K562 (cell line): ENCODE measurements around the gene DCST1. TPM values are rescaled to one million over a fixed set of nuclear protein-coding genes. Genes with fewer than 3 reads are reported as not detected.
A peak's percentile ranks its signal among the peaks of the same experiment; 100 is the strongest.

Experiments
- CXXC5 ChIP-seq: fragments of 250-450 bp; sonication (Bioruptor Pico); IDR thresholded peaks from 2 replicates; pipeline ENCODE4 v1.8.0; 2022; ENCODE audit warnings: inconsistent platforms, mild to moderate bottlenecking, moderate library complexity
- GATAD2B ChIP-seq: fragments of 450-650 bp; IDR thresholded peaks from 2 replicates; pipeline ENCODE4 v1.6.1; 2017; ENCODE audit warnings: mild to moderate bottlenecking, borderline replicate concordance
- MAFK ChIP-seq: IDR thresholded peaks from 2 replicates; pipeline ENCODE4 v1.6.1; 2011; ENCODE audit warnings: low read length, improper control_type of control experiment
- MCM2 ChIP-seq: fragments of 450-650 bp; IDR thresholded peaks from 2 replicates; pipeline ENCODE4 v1.6.1; 2017; ENCODE audit warnings: low read depth, mild to moderate bottlenecking
- MED1 ChIP-seq: sonication (generic); formaldehyde crosslinking; IDR thresholded peaks from 2 replicates; pipeline ENCODE4 v1.8.1; 2023; ENCODE audit warnings: missing genetic modification reagents, borderline replicate concordance
- MYC ChIP-seq, 2 experiments: fragments of 250-450 bp in 1 of 2; sonication (Bioruptor Pico) in 1 of 2; IDR thresholded peaks; 2 replicates each; pipeline versions ENCODE4 v1.5.1 to v1.6.1; 2012 to 2021; ENCODE audit warnings: low read depth in 2 of 2, borderline replicate concordance in 1 of 2, improper control_type of control experiment in 1 of 2, low read length in 1 of 2, mild to moderate bottlenecking in 1 of 2, moderate library complexity in 1 of 2
- PHTF2 ChIP-seq: fragments of 250-450 bp; sonication (Bioruptor Pico); IDR thresholded peaks from 2 replicates; pipeline ENCODE4 v1.5.0; 2021; ENCODE audit warnings: mild to moderate bottlenecking
- RB1 ChIP-seq: fragments of 450-650 bp; IDR thresholded peaks from 2 replicates; pipeline ENCODE4 v1.6.1; 2017; ENCODE audit warnings: low read depth, mild to moderate bottlenecking
- RBM15 ChIP-seq: fragments of 200-400 bp; formaldehyde crosslinking; IDR thresholded peaks from 2 replicates; pipeline ENCODE4 v1.6.1; 2018; ENCODE audit warnings: mild to moderate bottlenecking, low read length, moderate library complexity; ENCODE audit not compliant: insufficient read depth
- TAF15 ChIP-seq: fragments of 200-400 bp; formaldehyde crosslinking; IDR thresholded peaks from 2 replicates; pipeline ENCODE4 v1.6.1; 2017; ENCODE audit warnings: mild to moderate bottlenecking, low read depth, low read length, moderate library complexity
- TEAD1 ChIP-seq, 2 experiments: fragments of 450-650 bp in 1 of 2; sonication (generic) in 1 of 2; formaldehyde crosslinking; IDR thresholded peaks; 2 replicates each; pipeline versions ENCODE4 v1.4.0 to v1.8.0; 2020 to 2022; ENCODE audit warnings: mild to moderate bottlenecking in 2 of 2, missing genetic modification reagents in 1 of 2
- ZBTB7A ChIP-seq: IDR thresholded peaks from 2 replicates; pipeline ENCODE4 v1.6.1; 2011; ENCODE audit warnings: low read depth, mild to moderate bottlenecking, low read length, moderate library complexity, borderline replicate concordance; ENCODE audit not compliant: control insufficient read depth
- ZNF212 ChIP-seq: fragments of 450-650 bp; formaldehyde crosslinking; IDR thresholded peaks from 2 replicates; pipeline ENCODE4 v1.4.0; 2020; ENCODE audit warnings: mild to moderate bottlenecking
- ZNF830 ChIP-seq: fragments of 250-450 bp; sonication (Bioruptor Pico); IDR thresholded peaks from 2 replicates; pipeline ENCODE4 v1.5.0; 2021; ENCODE audit warnings: mild to moderate bottlenecking
- polyA plus RNA-seq, 8 experiments: library from polyadenylated mRNA; depleted of rRNA in 4 of 8; stranded (reverse) in 5 of 8; unstranded in 3 of 8; fragments of >200 nt; fragmentation: Nextera tagmentation in 2 of 8; fragmentation: Illumina TruSeq in 1 of 8; extraction: Ambion mirVana in 2 of 8; extraction: Trizol in 1 of 8; gene quantifications; 2 replicates each; pipeline versions ENCODE4 v1.2.1 to v1.2.3, GENCODE V29; 2011 to 2014; ENCODE audit warnings: inconsistent platforms in 1 of 8, missing spikeins in 1 of 8
- total RNA-seq, 7 experiments: library from RNA; depleted of rRNA in 6 of 7; stranded (reverse); fragments of >200 nt in 6 of 7; fragmentation: Illumina TruSeq in 2 of 7; extraction: Trizol in 2 of 7; gene quantifications; 2 replicates each; pipeline versions ENCODE4 v1.2.1 to v1.2.3, GENCODE V29; 2011 to 2021; ENCODE audit warnings: low replicate concordance in 1 of 7
- TF ChIP-seq, protein P1 (sequence below): sonication (generic); formaldehyde crosslinking; IDR thresholded peaks from 2 replicates; pipeline ENCODE4 v1.9.0; 2022; ENCODE audit warnings: mild to moderate bottlenecking, missing genetic modification reagents
- TF ChIP-seq, protein P2 (sequence below): fragments of 200-800 bp; sonication (Bioruptor generic); IDR thresholded peaks from 2 replicates; pipeline ENCODE4 v1.6.1; 2017; ENCODE audit warnings: missing genetic modification characterization, missing compliant biosample characterization
- TF ChIP-seq, protein P3 (sequence below): fragments of 450-650 bp; IDR thresholded peaks from 2 replicates; pipeline ENCODE4 v1.7.1; 2018; ENCODE audit warnings: mild to moderate bottlenecking, low read depth; ENCODE audit not compliant: partially characterized antibody
- TF ChIP-seq, protein P4 (sequence below), 2 experiments: IDR thresholded peaks; 2 replicates each; pipeline ENCODE4 v1.6.1; 2011; ENCODE audit warnings: borderline replicate concordance in 1 of 2, control low read depth in 1 of 2, low read depth in 1 of 2, low read length in 1 of 2, mild to moderate bottlenecking in 1 of 2, mixed read lengths in 1 of 2, moderate library complexity in 1 of 2; ENCODE audit not compliant: insufficient read depth in 1 of 2, insufficient read length in 1 of 2, poor library complexity in 1 of 2, severe bottlenecking in 1 of 2; ENCODE audit errors: extremely low read depth in 1 of 2
- TF ChIP-seq, protein P5 (sequence below): fragments of 250-450 bp; sonication (Bioruptor Pico); IDR thresholded peaks from 2 replicates; pipeline ENCODE4 v1.8.0; 2021; ENCODE audit warnings: moderate library complexity, mild to moderate bottlenecking, inconsistent platforms

DCST1 gene
- total and polyA plus RNA-seq, 9 of the 15 experiments (the other 6 are each of a cell fraction or from before 2014, with no cell fraction given) = not detected

DNA sequence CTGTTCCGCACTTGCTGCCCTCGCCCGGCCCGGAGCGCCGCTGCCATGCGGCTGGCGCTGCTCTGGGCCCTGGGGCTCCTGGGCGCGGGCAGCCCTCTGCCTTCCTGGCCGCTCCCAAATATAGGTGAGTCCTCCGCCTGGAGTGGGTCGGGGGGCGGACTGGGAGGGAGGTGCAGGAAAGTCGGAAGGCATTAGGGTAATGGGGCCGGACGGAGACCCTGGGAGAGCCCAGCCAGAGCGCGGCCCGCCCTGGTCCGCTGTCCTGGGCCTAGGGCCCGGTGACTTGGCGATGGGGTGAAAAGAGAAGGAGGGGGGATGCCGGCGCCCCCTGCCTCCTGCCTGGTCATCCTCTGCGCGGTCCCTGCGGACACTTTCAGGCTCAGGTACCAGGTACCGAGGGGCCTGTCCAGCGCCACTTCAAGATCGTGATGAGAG lies 17.7 kb downstream of the DCST1 start (continued):
- TF ChIP-seq, protein P1, sequence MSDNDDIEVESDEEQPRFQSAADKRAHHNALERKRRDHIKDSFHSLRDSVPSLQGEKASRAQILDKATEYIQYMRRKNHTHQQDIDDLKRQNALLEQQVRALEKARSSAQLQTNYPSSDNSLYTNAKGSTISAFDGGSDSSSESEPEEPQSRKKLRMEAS (CRISPR knock-in tag) = peak; percentile 45; the same call in 1 of the 2 replicates
- TF ChIP-seq ZNF212 (CRISPR knock-in tag) (no peak), MYC (IDR thresholded peaks at IDR 0.05; ENCODE audit: low read depth, low read length) (peak; percentile 62), MYC (CRISPR knock-in tag; IDR thresholded peaks at IDR 0.05; ENCODE audit: borderline replicate concordance, low read depth) (no peak), TEAD1 (CRISPR knock-in tag; IDR thresholded peaks at IDR 0.05) (0 out of 4 replicates have a peak, but pooled peaks of 1 of the 2 experiments have one; percentile 49), MED1 (0 out of 2 replicates have a peak, but pooled peaks have one; percentile 21), GATAD2B (0 out of 2 replicates have a peak, but pooled peaks have one; percentile 43), PHTF2 (no peak), TAF15 (no peak), CXXC5 (CRISPR knock-in tag) (peak; percentile 17; the same call in 1 of the 2 replicates), ZBTB7A (0 out of 2 replicates have a peak, but pooled peaks have one; percentile 49), RB1 (0 out of 2 replicates have a peak, but pooled peaks have one; percentile 4), RBM15 (no peak), MAFK (no peak), MCM2 (no peak), ZNF830 (CRISPR knock-in tag) (no peak)
- TF ChIP-seq, protein P2, sequence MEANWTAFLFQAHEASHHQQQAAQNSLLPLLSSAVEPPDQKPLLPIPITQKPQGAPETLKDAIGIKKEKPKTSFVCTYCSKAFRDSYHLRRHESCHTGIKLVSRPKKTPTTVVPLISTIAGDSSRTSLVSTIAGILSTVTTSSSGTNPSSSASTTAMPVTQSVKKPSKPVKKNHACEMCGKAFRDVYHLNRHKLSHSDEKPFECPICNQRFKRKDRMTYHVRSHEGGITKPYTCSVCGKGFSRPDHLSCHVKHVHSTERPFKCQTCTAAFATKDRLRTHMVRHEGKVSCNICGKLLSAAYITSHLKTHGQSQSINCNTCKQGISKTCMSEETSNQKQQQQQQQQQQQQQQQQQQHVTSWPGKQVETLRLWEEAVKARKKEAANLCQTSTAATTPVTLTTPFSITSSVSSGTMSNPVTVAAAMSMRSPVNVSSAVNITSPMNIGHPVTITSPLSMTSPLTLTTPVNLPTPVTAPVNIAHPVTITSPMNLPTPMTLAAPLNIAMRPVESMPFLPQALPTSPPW (CRISPR knock-in tag) = 0 out of 2 replicates have a peak, but pooled peaks have one; percentile 7
- TF ChIP-seq, protein P3, sequence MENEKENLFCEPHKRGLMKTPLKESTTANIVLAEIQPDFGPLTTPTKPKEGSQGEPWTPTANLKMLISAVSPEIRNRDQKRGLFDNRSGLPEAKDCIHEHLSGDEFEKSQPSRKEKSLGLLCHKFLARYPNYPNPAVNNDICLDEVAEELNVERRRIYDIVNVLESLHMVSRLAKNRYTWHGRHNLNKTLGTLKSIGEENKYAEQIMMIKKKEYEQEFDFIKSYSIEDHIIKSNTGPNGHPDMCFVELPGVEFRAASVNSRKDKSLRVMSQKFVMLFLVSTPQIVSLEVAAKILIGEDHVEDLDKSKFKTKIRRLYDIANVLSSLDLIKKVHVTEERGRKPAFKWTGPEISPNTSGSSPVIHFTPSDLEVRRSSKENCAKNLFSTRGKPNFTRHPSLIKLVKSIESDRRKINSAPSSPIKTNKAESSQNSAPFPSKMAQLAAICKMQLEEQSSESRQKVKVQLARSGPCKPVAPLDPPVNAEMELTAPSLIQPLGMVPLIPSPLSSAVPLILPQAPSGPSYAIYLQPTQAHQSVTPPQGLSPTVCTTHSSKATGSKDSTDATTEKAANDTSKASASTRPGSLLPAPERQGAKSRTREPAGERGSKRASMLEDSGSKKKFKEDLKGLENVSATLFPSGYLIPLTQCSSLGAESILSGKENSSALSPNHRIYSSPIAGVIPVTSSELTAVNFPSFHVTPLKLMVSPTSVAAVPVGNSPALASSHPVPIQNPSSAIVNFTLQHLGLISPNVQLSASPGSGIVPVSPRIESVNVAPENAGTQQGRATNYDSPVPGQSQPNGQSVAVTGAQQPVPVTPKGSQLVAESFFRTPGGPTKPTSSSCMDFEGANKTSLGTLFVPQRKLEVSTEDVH = no peak
- TF ChIP-seq, protein P4, sequence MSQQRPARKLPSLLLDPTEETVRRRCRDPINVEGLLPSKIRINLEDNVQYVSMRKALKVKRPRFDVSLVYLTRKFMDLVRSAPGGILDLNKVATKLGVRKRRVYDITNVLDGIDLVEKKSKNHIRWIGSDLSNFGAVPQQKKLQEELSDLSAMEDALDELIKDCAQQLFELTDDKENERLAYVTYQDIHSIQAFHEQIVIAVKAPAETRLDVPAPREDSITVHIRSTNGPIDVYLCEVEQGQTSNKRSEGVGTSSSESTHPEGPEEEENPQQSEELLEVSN (IDR thresholded peaks at IDR 0.05; ENCODE audit: borderline replicate concordance in 1 of 2, extremely low read depth in 1 of 2, insufficient read depth in 1 of 2, insufficient read length in 1 of 2, low read depth in 1 of 2, low read length in 1 of 2, poor library complexity in 1 of 2, severe bottlenecking in 1 of 2) = peak in 1 of 2 experiments; percentile 64
- TF ChIP-seq, protein P5, sequence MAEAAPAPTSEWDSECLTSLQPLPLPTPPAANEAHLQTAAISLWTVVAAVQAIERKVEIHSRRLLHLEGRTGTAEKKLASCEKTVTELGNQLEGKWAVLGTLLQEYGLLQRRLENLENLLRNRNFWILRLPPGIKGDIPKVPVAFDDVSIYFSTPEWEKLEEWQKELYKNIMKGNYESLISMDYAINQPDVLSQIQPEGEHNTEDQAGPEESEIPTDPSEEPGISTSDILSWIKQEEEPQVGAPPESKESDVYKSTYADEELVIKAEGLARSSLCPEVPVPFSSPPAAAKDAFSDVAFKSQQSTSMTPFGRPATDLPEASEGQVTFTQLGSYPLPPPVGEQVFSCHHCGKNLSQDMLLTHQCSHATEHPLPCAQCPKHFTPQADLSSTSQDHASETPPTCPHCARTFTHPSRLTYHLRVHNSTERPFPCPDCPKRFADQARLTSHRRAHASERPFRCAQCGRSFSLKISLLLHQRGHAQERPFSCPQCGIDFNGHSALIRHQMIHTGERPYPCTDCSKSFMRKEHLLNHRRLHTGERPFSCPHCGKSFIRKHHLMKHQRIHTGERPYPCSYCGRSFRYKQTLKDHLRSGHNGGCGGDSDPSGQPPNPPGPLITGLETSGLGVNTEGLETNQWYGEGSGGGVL (CRISPR knock-in tag) = no peak
